ENCODE measurements around the gene ERBB2. TPM values are rescaled to one million over a fixed set of nuclear protein-coding genes. Genes with fewer than 3 reads are reported as not detected.

Gene ERBB2
- total RNA-seq, 4 donors from 2014 or later, result 175 to 439 (median 234) TPM

DNA sequence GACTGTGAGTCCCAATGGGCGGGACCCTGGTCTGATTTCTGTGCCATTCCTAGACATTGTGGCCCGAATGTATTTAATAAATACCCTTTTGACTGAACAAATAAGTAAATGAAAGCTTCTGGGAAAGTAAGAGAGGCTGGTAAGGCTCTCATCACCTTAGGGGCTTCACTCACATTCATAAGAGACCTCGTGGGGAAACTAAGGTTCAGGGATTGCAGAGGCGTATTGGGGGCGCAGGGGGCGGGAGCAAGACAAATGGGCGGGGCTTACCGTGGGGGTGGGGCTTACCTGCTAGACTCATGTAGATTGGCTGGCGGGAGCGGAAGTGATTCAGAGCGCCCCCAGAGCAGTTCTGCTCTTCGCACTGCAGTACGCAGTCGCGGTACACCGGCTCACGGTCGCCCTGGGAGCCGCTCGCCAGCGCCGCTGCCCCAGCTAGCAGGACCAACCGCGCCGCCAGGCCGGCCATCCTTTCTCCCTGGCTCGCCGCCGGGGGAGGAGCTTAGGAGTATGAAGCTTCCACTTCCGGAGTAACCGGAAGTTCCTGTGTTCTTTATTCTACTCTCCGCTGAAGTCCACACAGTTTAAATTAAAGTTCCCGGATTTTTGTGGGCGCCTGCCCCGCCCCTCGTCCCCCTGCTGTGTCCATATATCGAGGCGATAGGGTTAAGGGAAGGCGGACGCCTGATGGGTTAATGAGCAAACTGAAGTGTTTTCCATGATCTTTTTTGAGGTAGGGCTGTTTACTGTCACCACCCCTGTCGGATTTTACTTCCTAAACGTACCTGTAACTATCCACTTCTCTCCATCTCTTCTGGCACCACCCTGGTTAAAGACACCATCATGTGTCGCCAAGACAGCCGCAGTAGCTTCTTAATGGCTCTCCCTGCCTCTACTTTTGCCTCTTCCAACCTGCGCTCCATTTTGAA, 12.1 kb upstream of the ERBB2 start, which contains the start of gene PGAP3:
Gene PGAP3 (minus strand): TSS at position 512 of the 929 bp plus-strand sequence. CDS start 43 bp downstream, at position 469.
- Histone ChIP-seq H3K27me3 (no peaks in the 10 kb centered on the region), H3K9me3 (no peaks in the 10 kb centered on the region), H3K4me3 (peak within 1 kb of the TSS; percentile 39 to 86 (median 66)), H3K36me3 (peaks cover 0 to 7% (median 0%) of the 10 kb centered on the region in 4 donors), H3K4me1 (peaks cover 8 to 24% (median 18%) of the 10 kb centered on the region in 4 donors), H3K27ac (peak within 1 kb of the TSS; percentile 88 to 94 (median 93))
- in situ Hi-C loops (cut with MboI; ENCODE audit: low pct_ligation_motif_present in 1 of 4, low pct_unique_long_range_greater_than_20kb in 1 of 4, low sequenced_read_pairs in 3 of 4) (no loop called here), intact Hi-C loops (cut with DNase I; ENCODE audit: low total_unique reads) (no loop called here)
- TF ChIP-seq POLR2AphosphoS5 (IDR thresholded peaks at IDR 0.05), result peak; percentile 19 to 78 (median 65)
- TF ChIP-seq EP300 (IDR thresholded peaks at IDR 0.05; ENCODE audit: low read depth), result no peak
- TF ChIP-seq POLR2A (IDR thresholded peaks at IDR 0.05), result peak; percentile 71
- TF ChIP-seq, protein P1, sequence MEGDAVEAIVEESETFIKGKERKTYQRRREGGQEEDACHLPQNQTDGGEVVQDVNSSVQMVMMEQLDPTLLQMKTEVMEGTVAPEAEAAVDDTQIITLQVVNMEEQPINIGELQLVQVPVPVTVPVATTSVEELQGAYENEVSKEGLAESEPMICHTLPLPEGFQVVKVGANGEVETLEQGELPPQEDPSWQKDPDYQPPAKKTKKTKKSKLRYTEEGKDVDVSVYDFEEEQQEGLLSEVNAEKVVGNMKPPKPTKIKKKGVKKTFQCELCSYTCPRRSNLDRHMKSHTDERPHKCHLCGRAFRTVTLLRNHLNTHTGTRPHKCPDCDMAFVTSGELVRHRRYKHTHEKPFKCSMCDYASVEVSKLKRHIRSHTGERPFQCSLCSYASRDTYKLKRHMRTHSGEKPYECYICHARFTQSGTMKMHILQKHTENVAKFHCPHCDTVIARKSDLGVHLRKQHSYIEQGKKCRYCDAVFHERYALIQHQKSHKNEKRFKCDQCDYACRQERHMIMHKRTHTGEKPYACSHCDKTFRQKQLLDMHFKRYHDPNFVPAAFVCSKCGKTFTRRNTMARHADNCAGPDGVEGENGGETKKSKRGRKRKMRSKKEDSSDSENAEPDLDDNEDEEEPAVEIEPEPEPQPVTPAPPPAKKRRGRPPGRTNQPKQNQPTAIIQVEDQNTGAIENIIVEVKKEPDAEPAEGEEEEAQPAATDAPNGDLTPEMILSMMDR (IDR thresholded peaks at IDR 0.05), result no peak
- peak; percentile 86 for DNase-seq
- 3% methylated on average over 4 to 45 of the region's 45 CpGs for WGBS, 2 donors (ENCODE audit: low coverage in 1 of 2)

DNA sequence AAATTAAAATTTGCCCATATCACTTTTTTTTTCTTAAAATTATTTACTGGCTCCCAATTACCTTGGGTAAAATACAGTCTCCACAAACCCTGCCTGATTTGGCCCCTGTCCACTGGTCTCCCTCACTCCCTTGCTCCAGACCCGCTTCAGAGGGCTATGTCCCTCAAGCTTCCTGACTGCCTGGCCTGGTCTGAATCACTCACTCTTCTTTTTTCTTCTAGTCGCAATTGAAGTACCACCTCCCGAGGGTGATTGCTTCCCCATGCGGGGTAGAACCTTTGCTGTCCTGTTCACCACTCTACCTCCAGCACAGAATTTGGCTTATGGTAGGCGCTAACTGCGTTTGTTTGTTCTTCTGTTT, 11.4 kb upstream of the ERBB2 start:
- TF ChIP-seq POLR2A (IDR thresholded peaks at IDR 0.05) (no peak), POLR2AphosphoS5 (IDR thresholded peaks at IDR 0.05) (no peak)
- peak overlapping the region; percentile 88 to 94 (median 93) for H3K27ac ChIP-seq
- no peak for DNase-seq
- H3K4me1 ChIP-seq, result peaks cover 8 to 24% (median 18%) of the 10 kb centered on the region in 4 donors
- intact Hi-C loops (cut with DNase I; ENCODE audit: low total_unique reads) (no loop called here), in situ Hi-C loops (cut with MboI; ENCODE audit: low pct_ligation_motif_present in 1 of 4, low pct_unique_long_range_greater_than_20kb in 1 of 4, low sequenced_read_pairs in 3 of 4) (no loop called here)
- H3K36me3 ChIP-seq, result peaks cover 0 to 7% (median 0%) of the 10 kb centered on the region in 4 donors
- peak overlapping the region; percentile 39 to 86 (median 66) for H3K4me3 ChIP-seq
- H3K27me3 ChIP-seq, result no peaks in the 10 kb centered on the region
- WGBS, 2 donors (ENCODE audit: low coverage in 1 of 2), result 15 to 17% methylated on average over 6 of the region's 6 CpGs
- no peaks in the 10 kb centered on the region for H3K9me3 ChIP-seq

DNA sequence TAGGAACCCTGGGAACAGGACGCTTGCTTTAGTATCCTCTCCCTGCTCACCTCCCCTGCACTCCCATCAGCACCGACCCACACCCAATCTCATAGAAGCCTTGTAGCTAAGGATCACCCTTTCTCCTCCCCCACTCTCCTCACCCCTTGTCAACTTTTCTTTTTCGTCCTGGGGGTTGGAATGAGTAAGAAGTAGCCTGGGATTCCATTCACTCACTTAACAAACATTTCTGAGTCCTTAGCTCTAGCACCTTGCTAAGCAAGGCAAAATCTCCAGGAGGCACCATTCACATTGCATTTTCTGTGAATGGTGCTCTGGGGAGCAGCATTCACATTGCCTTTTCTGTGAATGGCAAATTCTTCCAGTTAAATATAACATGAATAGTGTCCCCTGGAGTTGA, 10.9 kb upstream of the ERBB2 start:
- peak overlapping the region in 2 of 4 donors; percentile 93 for H3K27ac ChIP-seq
- WGBS, 2 donors (ENCODE audit: low coverage in 1 of 2), result 30 to 50% methylated on average over 1 to 3 of the region's 3 CpGs
- intact Hi-C loops (cut with DNase I; ENCODE audit: low total_unique reads) (no loop called here), in situ Hi-C loops (cut with MboI; ENCODE audit: low pct_ligation_motif_present in 1 of 4, low pct_unique_long_range_greater_than_20kb in 1 of 4, low sequenced_read_pairs in 3 of 4) (no loop called here)
- H3K4me3 ChIP-seq, result peak overlapping the region in 1 of 4 donors; percentile 86
- no peaks in the 10 kb centered on the region for H3K9me3 ChIP-seq
- TF ChIP-seq EP300 (IDR thresholded peaks at IDR 0.05; ENCODE audit: low read depth) (no peak), POLR2AphosphoS5 (IDR thresholded peaks at IDR 0.05) (no peak), POLR2A (IDR thresholded peaks at IDR 0.05) (no peak)
- TF ChIP-seq, protein P1 (IDR thresholded peaks at IDR 0.05), result no peak
- H3K27me3 ChIP-seq, result no peaks in the 10 kb centered on the region
- H3K36me3 ChIP-seq, result peaks cover 0 to 7% (median 0%) of the 10 kb centered on the region in 4 donors
- DNase-seq, result no peak
- peaks cover 8 to 24% (median 18%) of the 10 kb centered on the region in 4 donors for H3K4me1 ChIP-seq

DNA sequence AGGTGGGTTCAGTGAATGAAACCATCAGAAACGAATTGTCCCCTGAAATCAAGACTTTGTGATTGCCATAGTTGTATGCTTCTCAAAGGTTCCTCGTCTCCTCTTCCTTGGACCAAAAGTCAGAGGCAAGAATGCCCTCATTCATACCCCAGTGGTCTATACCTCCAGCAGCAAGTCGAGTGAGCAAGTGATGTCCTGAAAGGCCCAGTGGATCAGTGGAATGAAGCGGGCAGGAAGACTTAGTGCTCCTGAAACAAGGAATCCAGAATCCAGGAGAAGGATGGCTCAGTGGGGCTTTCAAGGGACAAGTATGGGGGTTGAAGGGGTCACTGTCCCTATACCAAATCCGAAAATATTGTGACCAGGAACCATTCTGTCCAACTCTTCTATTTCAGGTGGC, 5.3 kb upstream of the ERBB2 start:
- in situ Hi-C loops (cut with MboI; ENCODE audit: low pct_ligation_motif_present in 1 of 4, low pct_unique_long_range_greater_than_20kb in 1 of 4, low sequenced_read_pairs in 3 of 4), result no loop called here
- Histone ChIP-seq H3K27ac (peak overlapping the region in 2 of 4 donors; percentile 42 to 71), H3K4me3 (no peak overlapping the region), H3K4me1 (peaks cover 0 to 18% (median 11%) of the 10 kb centered on the region in 4 donors), H3K27me3 (no peaks in the 10 kb centered on the region), H3K9me3 (no peaks in the 10 kb centered on the region), H3K36me3 (no peaks in the 10 kb centered on the region)
- no peak for TF ChIP-seq EP300 (IDR thresholded peaks at IDR 0.05; ENCODE audit: low read depth)
- TF ChIP-seq, protein P1 (IDR thresholded peaks at IDR 0.05), result no peak
- 69 to 88% methylated on average over 3 to 5 of the region's 5 CpGs for WGBS, 2 donors (ENCODE audit: low coverage in 1 of 2)
- DNase-seq, result no peak
- intact Hi-C loops (cut with DNase I; ENCODE audit: low total_unique reads), result no loop called here

Data from transverse colon (tissue), 4 donors.